HG03064 (cell line): ENCODE data around the gene BBIP1.

Experiments
- ATAC-seq: cut with Tn5 transposase; IDR thresholded peaks from one replicate; pipeline ENCODE4 v1.9.1; 2021; ENCODE audit warnings: low read depth; ENCODE audit not compliant: unreplicated experiment

Gene BBIP1

GRCh38 chr10:110918643-110919348 lies at the start of gene BBIP1:
TSS of gene BBIP1 (minus strand) at chr10:110919180. CDS start at chr10:110918157, 1,023 bp downstream.
- ATAC-seq: peak; percentile 67

- no peak for ATAC-seq
These were observed 48.7 kb upstream of the BBIP1 start for GRCh38 chr10:110967645-110968044.

GRCh38 chr10:110967009-110967630 lies 48.1 kb upstream of the BBIP1 start:
- ATAC-seq: no peak

- no peak for ATAC-seq
These were observed 47.2 kb upstream of the BBIP1 start for GRCh38 chr10:110966146-110966545.

- ATAC-seq: no peak
These were observed 46.2 kb upstream of the BBIP1 start for GRCh38 chr10:110965216-110965615.

GRCh38 chr10:110964681-110965080 lies 45.7 kb upstream of the BBIP1 start:
- ATAC-seq: no peak

GRCh38 chr10:110963162-110963561 lies 44.2 kb upstream of the BBIP1 start:
- ATAC-seq: no peak

- no peak for ATAC-seq
These were observed 43.5 kb upstream of the BBIP1 start for GRCh38 chr10:110962443-110962842.

GRCh38 chr10:110960333-110960712 lies 41.3 kb upstream of the BBIP1 start:
- no peak for ATAC-seq

GRCh38 chr10:110959379-110960332 lies 40.7 kb upstream of the BBIP1 start:
- no peak for ATAC-seq

- ATAC-seq: no peak
These were observed 38.6 kb upstream of the BBIP1 start for GRCh38 chr10:110957606-110958005.

GRCh38 chr10:110951381-110951780 lies 32.4 kb upstream of the BBIP1 start:
- no peak for ATAC-seq

GRCh38 chr10:110947061-110947595 lies 28.1 kb upstream of the BBIP1 start:
- no peak for ATAC-seq

- ATAC-seq: no peak
These were observed 27.5 kb upstream of the BBIP1 start for GRCh38 chr10:110946496-110946895.

GRCh38 chr10:110944792-110945396 lies 25.9 kb upstream of the BBIP1 start:
- ATAC-seq: no peak

- no peak for ATAC-seq
These were observed 20.4 kb upstream of the BBIP1 start for GRCh38 chr10:110939419-110939818.

GRCh38 chr10:110936757-110937156 lies 17.8 kb upstream of the BBIP1 start:
- ATAC-seq: no peak

- ATAC-seq: no peak
These were observed 13.7 kb upstream of the BBIP1 start for GRCh38 chr10:110932505-110933180.

GRCh38 chr10:110931769-110932381 lies 12.9 kb upstream of the BBIP1 start:
- no peak for ATAC-seq

- ATAC-seq: no peak
These were observed 8.5 kb upstream of the BBIP1 start for GRCh38 chr10:110927461-110927860.
